COR-L47 (cell line): Measurements from ENCODE around the gene SSH2.
"Not testable (repeated sequence)": the region's sequence is repeated elsewhere in the genome, so short reads cannot be mapped to it uniquely, and the experiment has no call there.

Source experiments
- DNase-seq: peaks from one replicate; lab custom pipeline; 2025; lab: John Stamatoyannopoulos, UW

Gene SSH2

GRCh38 chr17:29710520-29710884 is 219.5 kb downstream of the SSH2 start:
- DNase-seq: no peak

DNA sequence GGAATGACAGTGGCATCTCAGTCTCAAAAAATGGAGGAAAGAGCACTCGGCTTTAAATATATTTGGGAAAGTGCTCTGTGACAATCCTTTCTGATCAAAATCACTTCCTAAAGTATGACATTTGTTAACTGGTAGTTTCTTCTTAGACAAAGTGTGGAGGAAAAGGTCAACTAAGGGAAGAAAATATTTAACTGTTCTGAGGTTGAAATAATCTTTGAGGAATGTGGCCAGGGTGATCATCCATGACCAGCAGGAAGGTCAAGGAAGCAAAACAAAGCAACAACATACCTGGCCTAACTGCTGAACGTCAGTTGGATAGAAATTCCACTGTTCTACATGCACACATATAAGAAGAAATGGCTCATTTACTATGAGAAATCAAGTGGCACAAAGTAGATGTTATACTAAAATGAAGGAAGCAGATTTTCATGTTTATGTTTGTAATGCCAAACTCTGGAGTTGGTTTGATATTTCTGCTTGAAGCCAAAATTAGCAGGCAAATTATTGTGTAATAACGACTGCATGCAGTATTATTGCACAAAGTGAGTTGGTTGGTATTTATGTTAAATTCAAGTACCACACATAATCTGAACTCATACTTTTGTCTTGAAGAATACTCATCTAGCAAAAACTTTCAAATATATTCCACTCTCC is 220.0 kb downstream of the SSH2 start:
- no peak for DNase-seq

DNA sequence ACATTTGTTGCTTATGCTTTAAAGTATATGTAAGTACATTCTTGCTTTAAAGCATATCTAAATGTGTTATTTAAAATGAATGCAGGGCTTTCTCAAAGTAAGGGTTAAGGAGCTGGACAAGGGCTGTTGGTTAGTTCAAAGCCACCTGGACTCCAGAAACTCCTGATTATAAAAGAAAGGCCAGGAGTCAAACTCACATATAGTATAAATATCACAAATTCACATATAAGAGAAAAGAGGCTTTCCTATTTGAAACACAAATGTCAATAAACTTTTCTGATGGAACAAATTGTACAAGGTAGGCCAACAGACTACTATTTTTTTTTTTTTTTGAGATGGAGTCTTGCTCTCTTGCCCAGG is 222.8 kb downstream of the SSH2 start:
- DNase-seq: no peak

DNA sequence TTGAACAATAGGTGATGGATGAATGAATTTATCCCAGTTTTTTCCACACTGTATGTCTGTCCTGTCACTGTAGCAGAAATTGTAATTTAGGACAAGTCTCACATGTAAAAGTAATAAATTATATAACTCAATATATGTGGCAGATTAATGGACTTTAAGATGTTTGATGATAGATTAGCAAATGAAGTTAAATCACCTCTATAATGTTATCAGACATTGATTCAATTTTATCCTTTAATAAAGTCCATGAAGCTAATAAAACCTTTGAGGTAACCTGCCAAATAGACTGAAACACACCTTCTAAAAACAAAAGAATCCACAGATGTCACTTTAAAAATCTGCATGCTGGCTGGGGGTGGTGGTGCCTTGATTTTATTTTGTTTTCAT is 224.0 kb downstream of the SSH2 start:
- DNase-seq: no peak

DNA sequence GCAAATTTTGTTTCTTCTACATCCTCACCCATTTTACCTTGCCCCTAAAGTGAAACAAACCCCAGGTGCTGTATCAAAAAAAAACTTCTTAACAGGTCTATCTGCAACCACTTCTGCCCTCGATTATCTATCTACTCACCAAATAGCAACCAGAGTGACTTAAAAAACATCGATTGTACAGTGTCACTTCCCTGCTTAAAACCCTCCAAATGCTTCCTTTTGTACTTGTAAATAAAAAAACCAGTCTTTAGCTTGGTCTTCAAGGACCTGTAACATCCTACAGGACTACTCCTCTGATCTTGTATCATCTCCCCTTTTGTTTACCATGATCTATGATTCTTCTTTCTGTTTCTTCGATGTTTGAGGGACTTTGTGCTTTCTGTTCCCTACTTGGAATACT is 224.6 kb downstream of the SSH2 start:
- DNase-seq: no peak

DNA sequence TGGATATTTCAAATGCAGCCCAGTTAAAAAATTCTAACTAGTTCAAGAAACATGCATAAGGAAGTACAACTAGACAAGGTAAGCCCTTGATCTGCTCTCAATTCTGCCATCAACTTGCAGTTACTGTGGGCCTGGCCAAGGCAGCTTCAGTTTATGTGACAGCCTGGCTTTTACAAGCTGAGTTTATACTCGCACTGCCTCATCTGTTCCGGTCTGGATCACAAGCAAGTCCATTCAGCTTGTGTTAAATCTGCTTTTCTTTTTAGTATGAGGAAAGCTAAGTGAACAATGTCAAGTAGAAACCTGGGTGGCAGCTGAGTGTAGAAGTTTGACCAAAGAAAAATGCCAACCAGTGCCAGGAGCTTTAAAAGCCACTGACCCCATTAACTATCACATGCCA is 230.7 kb downstream of the SSH2 start:
- no peak for DNase-seq

GRCh38 chr17:29698837-29699236 is 231.2 kb downstream of the SSH2 start:
- DNase-seq: no peak

DNA sequence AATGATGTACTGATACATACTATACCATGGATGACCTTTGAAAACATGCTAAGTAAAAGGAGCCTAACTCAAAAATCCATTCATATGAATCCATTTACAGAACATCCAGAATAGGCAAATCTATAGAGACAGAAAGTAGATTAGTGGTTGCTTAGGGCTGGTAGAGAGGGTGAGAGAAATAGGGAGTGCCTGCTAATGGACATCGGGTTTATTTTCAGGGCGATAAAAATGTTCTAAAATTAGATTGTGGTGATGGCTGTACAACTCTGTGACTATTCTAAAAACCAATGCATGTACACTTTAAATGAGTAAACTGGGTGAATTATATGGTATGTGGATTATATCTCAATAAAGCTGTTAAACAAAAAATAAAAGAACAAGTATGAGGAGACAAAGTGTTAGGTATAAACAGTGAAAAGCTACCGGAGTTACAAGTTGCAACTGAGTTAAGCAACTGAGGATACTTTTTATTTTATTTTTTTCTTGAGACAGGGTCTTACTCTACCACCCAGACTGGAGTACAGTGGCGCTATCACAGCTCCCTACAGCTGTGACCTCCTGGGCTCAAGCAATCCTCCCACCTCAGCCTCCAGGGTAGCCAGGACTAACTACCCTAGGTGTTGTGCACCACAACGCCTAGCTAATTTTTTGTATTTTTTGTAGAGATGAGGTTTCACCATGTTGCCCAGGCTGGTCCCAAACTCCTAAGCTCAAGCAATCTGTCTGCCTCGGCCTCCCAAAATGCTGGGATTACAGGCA is 231.8 kb downstream of the SSH2 start:
- no peak for DNase-seq

DNA sequence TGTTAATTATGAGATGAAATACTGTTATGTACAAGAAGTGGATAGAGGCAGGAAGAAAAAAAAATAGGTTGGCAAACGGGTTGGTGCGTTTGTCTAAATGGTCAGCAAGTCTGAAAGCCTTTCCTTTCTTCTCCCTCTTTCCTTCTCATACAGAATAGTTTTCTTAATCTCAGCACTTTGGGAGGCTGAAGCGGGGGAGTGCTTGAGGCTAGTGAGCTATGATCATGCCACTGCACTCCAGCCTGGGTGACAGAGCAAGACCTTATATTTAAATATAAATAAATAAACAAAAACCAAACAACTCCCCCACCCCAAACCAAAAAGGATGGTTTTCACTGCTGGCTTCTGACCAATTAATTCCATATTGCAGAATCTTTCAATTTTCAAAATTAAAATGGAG is 232.7 kb downstream of the SSH2 start:
- no peak for DNase-seq

GRCh38 chr17:29694918-29695563 is 235.0 kb downstream of the SSH2 start:
- no peak for DNase-seq

GRCh38 chr17:29693751-29694150 is 236.3 kb downstream of the SSH2 start:
- no peak for DNase-seq

GRCh38 chr17:29687596-29687995 is 242.4 kb downstream of the SSH2 start:
- no peak for DNase-seq

GRCh38 chr17:29686993-29687590 is 242.9 kb downstream of the SSH2 start:
- DNase-seq: no peak

- DNase-seq: no peak
Measured at GRCh38 chr17:29683481-29683880, 246.5 kb downstream of the SSH2 start.

- DNase-seq: no peak
Measured at GRCh38 chr17:29682987-29683386, 247.0 kb downstream of the SSH2 start.

DNA sequence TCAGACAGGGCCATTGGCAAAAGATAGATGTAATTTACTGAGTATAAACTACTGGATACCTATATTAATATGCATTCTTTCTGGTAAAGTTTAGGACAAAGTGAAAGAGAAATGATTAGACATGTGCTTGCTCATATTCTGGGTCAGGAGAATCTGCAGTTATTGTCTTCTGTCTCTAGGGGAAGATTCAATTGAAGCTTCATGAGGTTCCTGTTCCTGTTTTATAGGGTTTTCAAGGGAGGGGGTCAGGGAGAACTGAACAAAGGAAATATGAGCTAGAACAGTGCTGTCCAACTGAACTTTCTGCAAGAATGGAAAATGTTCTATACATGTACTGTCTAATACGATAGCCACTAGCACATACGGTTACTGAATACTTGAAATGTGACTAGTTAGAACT is 248.0 kb downstream of the SSH2 start:
- no peak for DNase-seq

GRCh38 chr17:29677824-29678223 is 252.2 kb downstream of the SSH2 start:
- no peak for DNase-seq

- no peak for DNase-seq
Measured at GRCh38 chr17:29677221-29677791, 252.7 kb downstream of the SSH2 start.

DNA sequence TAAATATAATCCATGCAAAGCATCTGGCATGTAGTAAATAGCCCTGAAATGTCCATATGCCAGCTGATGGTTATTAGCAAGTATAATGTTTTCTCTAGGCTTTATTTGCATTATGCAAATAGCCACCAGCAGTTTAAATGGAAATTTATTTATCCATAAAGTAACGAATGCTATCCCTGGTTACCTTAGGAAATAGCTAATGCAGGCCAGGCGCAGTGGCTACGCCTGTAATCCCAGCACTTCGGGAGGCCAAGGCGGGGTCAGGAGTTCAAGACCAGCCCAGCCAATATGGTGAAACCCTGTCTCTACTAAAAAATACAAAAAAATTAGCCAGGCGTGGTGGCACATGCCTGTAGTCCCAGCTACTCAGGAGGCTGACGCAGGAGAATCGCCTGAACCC is 254.1 kb downstream of the SSH2 start:
- not testable (repeated sequence) for DNase-seq

- no peak for DNase-seq
Measured at GRCh38 chr17:29674281-29674680, 255.7 kb downstream of the SSH2 start.

GRCh38 chr17:29671661-29672060 is 258.4 kb downstream of the SSH2 start:
- no peak for DNase-seq

DNA sequence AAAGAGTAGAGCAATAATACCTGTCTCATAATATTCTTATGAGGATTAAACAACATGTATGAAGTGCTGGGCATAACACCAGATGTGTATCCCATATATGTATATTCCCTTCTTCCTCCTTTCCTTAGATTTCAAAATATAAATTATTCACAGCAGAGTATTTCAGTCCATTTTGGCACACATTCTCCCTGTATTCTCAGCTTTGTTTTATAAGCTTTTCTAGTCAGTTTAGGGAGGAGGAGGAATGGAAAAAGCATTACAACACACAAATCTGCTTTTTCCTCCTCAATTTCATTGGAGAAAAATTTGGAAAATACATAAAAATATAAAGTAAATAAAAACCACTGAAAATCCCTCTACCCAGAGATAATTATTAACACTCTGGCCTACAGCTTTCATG is 260.8 kb downstream of the SSH2 start:
- DNase-seq: no peak

- DNase-seq: no peak
Measured at GRCh38 chr17:29667969-29668368, 262.1 kb downstream of the SSH2 start.
